GM19468 (cell line): ENCODE measurements around the gene RGS7.
"Not testable (repeated sequence)": the region's sequence is repeated elsewhere in the genome, so short reads cannot be mapped to it uniquely, and the experiment has no call there.

ENCODE experiments used
- ATAC-seq: cut with Tn5 transposase; IDR thresholded peaks from one replicate; pipeline ENCODE4 v1.9.1; 2021; ENCODE audit warnings: mild to moderate bottlenecking, moderate library complexity, moderate number of reproducible peaks; ENCODE audit not compliant: unreplicated experiment; ENCODE audit errors: extremely low read depth

Gene RGS7

GRCh38 chr1:241020851-241021697 lies 335.9 kb downstream of the RGS7 start:
- ATAC-seq, result no peak

GRCh38 chr1:241012708-241013340 lies 344.2 kb downstream of the RGS7 start:
- ATAC-seq, result no peak

GRCh38 chr1:241007668-241008067 lies 349.3 kb downstream of the RGS7 start:
- no peak for ATAC-seq

- no peak for ATAC-seq
These were observed 357.2 kb downstream of the RGS7 start for GRCh38 chr1:240999826-241000225.

GRCh38 chr1:240998441-240999015 lies 358.5 kb downstream of the RGS7 start:
- ATAC-seq, result no peak

GRCh38 chr1:240998024-240998423 lies 359.0 kb downstream of the RGS7 start:
- ATAC-seq, result no peak

- no peak for ATAC-seq
These were observed 364.0 kb downstream of the RGS7 start for GRCh38 chr1:240993004-240993403.

- ATAC-seq, result no peak
These were observed 365.8 kb downstream of the RGS7 start for GRCh38 chr1:240991230-240991629.

GRCh38 chr1:240987928-240988327 lies 369.1 kb downstream of the RGS7 start:
- ATAC-seq, result no peak

- ATAC-seq, result no peak
These were observed 371.9 kb downstream of the RGS7 start for GRCh38 chr1:240985081-240985480.

- no peak for ATAC-seq
These were observed 376.7 kb downstream of the RGS7 start for GRCh38 chr1:240980342-240980741.

GRCh38 chr1:240976685-240977084 lies 380.3 kb downstream of the RGS7 start:
- ATAC-seq, result no peak

- no peak for ATAC-seq
These were observed 383.1 kb downstream of the RGS7 start for GRCh38 chr1:240973875-240974274.

- ATAC-seq, result not testable (repeated sequence)
These were observed 384.9 kb downstream of the RGS7 start for GRCh38 chr1:240972059-240972458.

GRCh38 chr1:240970253-240970652 lies 386.8 kb downstream of the RGS7 start:
- no peak for ATAC-seq

- no peak for ATAC-seq
These were observed 388.1 kb downstream of the RGS7 start for GRCh38 chr1:240968864-240969263.

- no peak for ATAC-seq
These were observed 389.8 kb downstream of the RGS7 start for GRCh38 chr1:240967070-240967724.

- ATAC-seq, result no peak
These were observed 391.4 kb downstream of the RGS7 start for GRCh38 chr1:240965581-240966091.

- ATAC-seq, result no peak
These were observed 394.9 kb downstream of the RGS7 start for GRCh38 chr1:240962086-240962485.

GRCh38 chr1:240956424-240956823 lies 400.6 kb downstream of the RGS7 start:
- no peak for ATAC-seq

- no peak for ATAC-seq
These were observed 401.0 kb downstream of the RGS7 start for GRCh38 chr1:240956020-240956419.
